ENCODE measurements around the gene APBB2. TPM values are rescaled to one million over a fixed set of nuclear protein-coding genes. Genes with fewer than 3 reads are reported as not detected.

APBB2 gene
- total and polyA plus RNA-seq, 2 of the 8 experiments (the other 6 are each of a cell fraction or from before 2014, with no cell fraction given): 58.7 to 59.4 TPM

DNA sequence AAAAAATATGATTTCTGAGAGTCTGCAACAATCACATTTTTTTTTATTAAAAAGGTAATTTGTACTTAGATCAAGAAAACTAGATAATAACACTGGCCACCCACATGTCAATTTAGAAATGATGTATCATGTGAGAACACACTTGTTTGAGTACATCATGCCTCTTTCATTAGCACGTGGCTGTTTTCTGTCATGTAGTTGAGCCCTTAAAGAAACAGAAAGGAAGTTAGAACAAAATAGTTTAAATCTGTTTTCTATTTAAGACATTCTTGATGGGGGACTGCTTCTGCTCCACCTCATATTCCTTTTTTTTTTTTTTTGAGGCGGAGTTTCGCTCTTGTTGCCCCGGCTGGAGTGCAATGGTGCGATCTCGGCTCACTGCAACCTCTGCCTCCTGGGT is 257.1 kb downstream of the APBB2 start (continued):
- TF ChIP-seq EP300 (IDR thresholded peaks at IDR 0.05; ENCODE audit: borderline replicate concordance in 1 of 2, low read depth in 2 of 2, low read length in 2 of 2) (no peak), BCL11A (IDR thresholded peaks at IDR 0.05; ENCODE audit: low read depth in 2 of 2, low read length in 2 of 2) (no peak), SUZ12 (IDR thresholded peaks at IDR 0.05; ENCODE audit: low read length) (no peak)
- TF ChIP-seq, protein P1, sequence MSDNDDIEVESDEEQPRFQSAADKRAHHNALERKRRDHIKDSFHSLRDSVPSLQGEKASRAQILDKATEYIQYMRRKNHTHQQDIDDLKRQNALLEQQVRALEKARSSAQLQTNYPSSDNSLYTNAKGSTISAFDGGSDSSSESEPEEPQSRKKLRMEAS (IDR thresholded peaks at IDR 0.05): no peak
- TF ChIP-seq, protein P2, sequence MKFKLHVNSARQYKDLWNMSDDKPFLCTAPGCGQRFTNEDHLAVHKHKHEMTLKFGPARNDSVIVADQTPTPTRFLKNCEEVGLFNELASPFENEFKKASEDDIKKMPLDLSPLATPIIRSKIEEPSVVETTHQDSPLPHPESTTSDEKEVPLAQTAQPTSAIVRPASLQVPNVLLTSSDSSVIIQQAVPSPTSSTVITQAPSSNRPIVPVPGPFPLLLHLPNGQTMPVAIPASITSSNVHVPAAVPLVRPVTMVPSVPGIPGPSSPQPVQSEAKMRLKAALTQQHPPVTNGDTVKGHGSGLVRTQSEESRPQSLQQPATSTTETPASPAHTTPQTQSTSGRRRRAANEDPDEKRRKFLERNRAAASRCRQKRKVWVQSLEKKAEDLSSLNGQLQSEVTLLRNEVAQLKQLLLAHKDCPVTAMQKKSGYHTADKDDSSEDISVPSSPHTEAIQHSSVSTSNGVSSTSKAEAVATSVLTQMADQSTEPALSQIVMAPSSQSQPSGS (IDR thresholded peaks at IDR 0.05; ENCODE audit: low read length): no peak

Measured in H1 (cell line).